HepG2 (cell line): Measurements from ENCODE around the gene NTN3. TPM values are rescaled to one million over a fixed set of nuclear protein-coding genes. Genes with fewer than 3 reads are reported as not detected.
A peak's percentile ranks its signal among the peaks of the same experiment; 100 is the strongest.

ENCODE experiments used
- ADNP ChIP-seq: sonication (generic); formaldehyde crosslinking; IDR thresholded peaks from 2 replicates; pipeline ENCODE4 v1.4.0; 2020; ENCODE audit warnings: missing genetic modification reagents
- HNF4G ChIP-seq, 2 experiments: sonication (generic) in 1 of 2; formaldehyde crosslinking in 1 of 2; IDR thresholded peaks; 2 replicates each; pipeline versions ENCODE4 v1.4.0 to v1.6.1; 2011 to 2020; ENCODE audit warnings: borderline replicate concordance in 2 of 2, low read depth in 2 of 2, mild to moderate bottlenecking in 2 of 2, low read length in 1 of 2, missing genetic modification reagents in 1 of 2, moderate library complexity in 1 of 2
- NCOA1 ChIP-seq: sonication (generic); formaldehyde crosslinking; IDR thresholded peaks from 2 replicates; pipeline ENCODE4 v1.9.0; 2021; ENCODE audit warnings: missing genetic modification reagents
- NCOR1 ChIP-seq: fragments of 200-600 bp; sonication (generic); IDR thresholded peaks from 2 replicates; pipeline ENCODE4 v1.7.0; 2017; ENCODE audit warnings: antibody characterized with exemption, low read length, borderline replicate concordance
- PHB2 ChIP-seq: fragments of 450-650 bp; IDR thresholded peaks from 2 replicates; pipeline ENCODE4 v1.6.1; 2018; ENCODE audit not compliant: partially characterized antibody
- ZMYM3 ChIP-seq: sonication (generic); formaldehyde crosslinking; IDR thresholded peaks from 2 replicates; pipeline ENCODE4 v1.5.1; 2020; ENCODE audit warnings: mild to moderate bottlenecking, missing genetic modification reagents
- ZNF260 ChIP-seq: sonication (generic); formaldehyde crosslinking; IDR thresholded peaks from 2 replicates; pipeline ENCODE4 v1.4.0; 2020; ENCODE audit warnings: missing genetic modification reagents, low read depth, mild to moderate bottlenecking, borderline replicate concordance
- ZNF510 ChIP-seq: sonication (generic); formaldehyde crosslinking; IDR thresholded peaks from 2 replicates; pipeline ENCODE4 v1.4.0; 2020; ENCODE audit warnings: low read depth, mild to moderate bottlenecking, missing genetic modification reagents
- ZNF629 ChIP-seq: sonication (generic); formaldehyde crosslinking; conservative IDR thresholded peaks from 2 replicates; pipeline ENCODE4 v1.5.0; 2020; ENCODE audit warnings: missing genetic modification reagents
- ZNF652 ChIP-seq: IDR thresholded peaks from 2 replicates; pipeline ENCODE4 v1.6.1; 2016; ENCODE audit warnings: low read depth, borderline replicate concordance
- ZNF878 ChIP-seq: sonication (generic); formaldehyde crosslinking; IDR thresholded peaks from 2 replicates; pipeline ENCODE4 v1.8.1; 2023; ENCODE audit warnings: mild to moderate bottlenecking, missing genetic modification reagents, moderate library complexity
- polyA plus RNA-seq, 8 experiments: library from polyadenylated mRNA; depleted of rRNA in 3 of 8; stranded (reverse) in 7 of 8; unstranded in 1 of 8; fragments of >200 nt; fragmentation: Illumina TruSeq in 4 of 8; extraction: Trizol in 4 of 8; gene quantifications; 2 replicates each; pipeline versions ENCODE4 v1.2.1 to v1.2.3, GENCODE V29; 2011 to 2016; ENCODE audit warnings: low read depth in 4 of 8, missing spikeins in 1 of 8, mixed read lengths in 1 of 8; ENCODE audit not compliant: insufficient read depth in 1 of 8
- total RNA-seq, 5 experiments: library from RNA; depleted of rRNA; stranded (reverse); fragments of >200 nt; fragmentation: Illumina TruSeq; extraction: Trizol; gene quantifications; 2 replicates each; pipeline ENCODE4 v1.2.3, GENCODE V29; 2016; ENCODE audit warnings: low read depth in 1 of 5
- TF ChIP-seq, protein P1 (sequence below): sonication (generic); formaldehyde crosslinking; IDR thresholded peaks from 2 replicates; pipeline ENCODE4 v1.8.0; 2022; ENCODE audit warnings: missing genetic modification reagents, mild to moderate bottlenecking, moderate library complexity, borderline replicate concordance
- TF ChIP-seq, protein P2 (sequence below): sonication (generic); formaldehyde crosslinking; IDR thresholded peaks from 2 replicates; pipeline ENCODE4 v1.4.0; 2020; ENCODE audit warnings: missing genetic modification reagents
- TF ChIP-seq, protein P3 (sequence below), 2 experiments: IDR thresholded peaks; 2 replicates each; pipeline ENCODE4 v1.6.1; 2011 to 2012; ENCODE audit warnings: low read length in 2 of 2, borderline replicate concordance in 1 of 2, low read depth in 1 of 2, mild to moderate bottlenecking in 1 of 2, moderate library complexity in 1 of 2
- TF ChIP-seq, protein P4 (sequence below): sonication (generic); formaldehyde crosslinking; IDR thresholded peaks from 2 replicates; pipeline ENCODE4 v1.4.0; 2020; ENCODE audit warnings: missing genetic modification reagents

The NTN3 gene
- total and polyA plus RNA-seq, 2 of the 13 experiments (the other 11 are each of a cell fraction or from before 2014, with no cell fraction given), result 0.09 to 0.20 TPM

DNA sequence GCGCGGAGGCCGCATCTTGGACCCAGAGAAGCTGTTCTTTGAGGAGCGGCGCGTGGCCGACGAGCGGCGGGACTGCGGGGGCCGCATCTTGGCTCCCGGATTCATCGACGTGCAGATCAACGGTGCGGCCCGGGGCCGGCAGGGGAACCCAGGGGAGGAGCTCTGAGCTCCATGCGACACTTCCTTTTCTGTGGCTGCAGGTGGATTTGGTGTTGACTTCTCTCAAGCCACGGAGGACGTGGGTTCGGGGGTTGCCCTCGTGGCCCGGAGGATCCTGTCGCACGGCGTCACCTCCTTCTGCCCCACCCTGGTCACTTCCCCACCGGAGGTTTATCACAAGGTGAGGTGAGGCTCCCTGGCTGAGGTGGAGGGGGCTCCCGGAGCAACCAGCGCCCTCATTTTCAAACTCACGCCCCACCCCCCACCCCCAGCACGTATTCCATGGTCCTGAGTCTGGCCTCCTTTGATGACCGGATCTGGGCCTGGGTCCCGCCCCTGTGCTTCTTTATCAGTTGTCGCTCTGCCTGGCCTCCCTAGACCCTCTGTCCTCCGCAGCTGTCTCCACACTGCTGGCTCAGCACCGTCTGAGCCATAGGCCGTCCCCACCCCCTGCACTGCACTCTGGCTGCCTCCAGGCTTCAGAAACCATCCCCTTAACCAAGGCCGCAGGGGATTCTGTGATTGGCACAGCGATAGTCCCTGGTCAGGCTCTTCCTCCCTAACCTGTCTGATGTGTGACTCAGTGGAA is 49.9 kb downstream of the NTN3 start (continued):
- TF ChIP-seq ADNP, result no peak
- TF ChIP-seq NCOR1, result no peak
- TF ChIP-seq ZMYM3 (CRISPR knock-in tag), result no peak
- TF ChIP-seq ZNF260 (CRISPR knock-in tag), result no peak
- TF ChIP-seq, protein P1, sequence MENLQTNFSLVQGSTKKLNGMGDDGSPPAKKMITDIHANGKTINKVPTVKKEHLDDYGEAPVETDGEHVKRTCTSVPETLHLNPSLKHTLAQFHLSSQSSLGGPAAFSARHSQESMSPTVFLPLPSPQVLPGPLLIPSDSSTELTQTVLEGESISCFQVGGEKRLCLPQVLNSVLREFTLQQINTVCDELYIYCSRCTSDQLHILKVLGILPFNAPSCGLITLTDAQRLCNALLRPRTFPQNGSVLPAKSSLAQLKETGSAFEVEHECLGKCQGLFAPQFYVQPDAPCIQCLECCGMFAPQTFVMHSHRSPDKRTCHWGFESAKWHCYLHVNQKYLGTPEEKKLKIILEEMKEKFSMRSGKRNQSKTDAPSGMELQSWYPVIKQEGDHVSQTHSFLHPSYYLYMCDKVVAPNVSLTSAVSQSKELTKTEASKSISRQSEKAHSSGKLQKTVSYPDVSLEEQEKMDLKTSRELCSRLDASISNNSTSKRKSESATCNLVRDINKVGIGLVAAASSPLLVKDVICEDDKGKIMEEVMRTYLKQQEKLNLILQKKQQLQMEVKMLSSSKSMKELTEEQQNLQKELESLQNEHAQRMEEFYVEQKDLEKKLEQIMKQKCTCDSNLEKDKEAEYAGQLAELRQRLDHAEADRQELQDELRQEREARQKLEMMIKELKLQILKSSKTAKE (CRISPR knock-in tag), result no peak
- TF ChIP-seq, protein P2, sequence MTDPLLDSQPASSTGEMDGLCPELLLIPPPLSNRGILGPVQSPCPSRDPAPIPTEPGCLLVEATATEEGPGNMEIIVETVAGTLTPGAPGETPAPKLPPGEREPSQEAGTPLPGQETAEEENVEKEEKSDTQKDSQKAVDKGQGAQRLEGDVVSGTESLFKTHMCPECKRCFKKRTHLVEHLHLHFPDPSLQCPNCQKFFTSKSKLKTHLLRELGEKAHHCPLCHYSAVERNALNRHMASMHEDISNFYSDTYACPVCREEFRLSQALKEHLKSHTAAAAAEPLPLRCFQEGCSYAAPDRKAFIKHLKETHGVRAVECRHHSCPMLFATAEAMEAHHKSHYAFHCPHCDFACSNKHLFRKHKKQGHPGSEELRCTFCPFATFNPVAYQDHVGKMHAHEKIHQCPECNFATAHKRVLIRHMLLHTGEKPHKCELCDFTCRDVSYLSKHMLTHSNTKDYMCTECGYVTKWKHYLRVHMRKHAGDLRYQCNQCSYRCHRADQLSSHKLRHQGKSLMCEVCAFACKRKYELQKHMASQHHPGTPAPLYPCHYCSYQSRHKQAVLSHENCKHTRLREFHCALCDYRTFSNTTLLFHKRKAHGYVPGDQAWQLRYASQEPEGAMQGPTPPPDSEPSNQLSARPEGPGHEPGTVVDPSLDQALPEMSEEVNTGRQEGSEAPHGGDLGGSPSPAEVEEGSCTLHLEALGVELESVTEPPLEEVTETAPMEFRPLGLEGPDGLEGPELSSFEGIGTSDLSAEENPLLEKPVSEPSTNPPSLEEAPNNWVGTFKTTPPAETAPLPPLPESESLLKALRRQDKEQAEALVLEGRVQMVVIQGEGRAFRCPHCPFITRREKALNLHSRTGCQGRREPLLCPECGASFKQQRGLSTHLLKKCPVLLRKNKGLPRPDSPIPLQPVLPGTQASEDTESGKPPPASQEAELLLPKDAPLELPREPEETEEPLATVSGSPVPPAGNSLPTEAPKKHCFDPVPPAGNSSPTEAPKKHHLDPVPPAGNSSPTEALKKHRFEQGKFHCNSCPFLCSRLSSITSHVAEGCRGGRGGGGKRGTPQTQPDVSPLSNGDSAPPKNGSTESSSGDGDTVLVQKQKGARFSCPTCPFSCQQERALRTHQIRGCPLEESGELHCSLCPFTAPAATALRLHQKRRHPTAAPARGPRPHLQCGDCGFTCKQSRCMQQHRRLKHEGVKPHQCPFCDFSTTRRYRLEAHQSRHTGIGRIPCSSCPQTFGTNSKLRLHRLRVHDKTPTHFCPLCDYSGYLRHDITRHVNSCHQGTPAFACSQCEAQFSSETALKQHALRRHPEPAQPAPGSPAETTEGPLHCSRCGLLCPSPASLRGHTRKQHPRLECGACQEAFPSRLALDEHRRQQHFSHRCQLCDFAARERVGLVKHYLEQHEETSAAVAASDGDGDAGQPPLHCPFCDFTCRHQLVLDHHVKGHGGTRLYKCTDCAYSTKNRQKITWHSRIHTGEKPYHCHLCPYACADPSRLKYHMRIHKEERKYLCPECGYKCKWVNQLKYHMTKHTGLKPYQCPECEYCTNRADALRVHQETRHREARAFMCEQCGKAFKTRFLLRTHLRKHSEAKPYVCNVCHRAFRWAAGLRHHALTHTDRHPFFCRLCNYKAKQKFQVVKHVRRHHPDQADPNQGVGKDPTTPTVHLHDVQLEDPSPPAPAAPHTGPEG (CRISPR knock-in tag), result no peak
- TF ChIP-seq, protein P3, sequence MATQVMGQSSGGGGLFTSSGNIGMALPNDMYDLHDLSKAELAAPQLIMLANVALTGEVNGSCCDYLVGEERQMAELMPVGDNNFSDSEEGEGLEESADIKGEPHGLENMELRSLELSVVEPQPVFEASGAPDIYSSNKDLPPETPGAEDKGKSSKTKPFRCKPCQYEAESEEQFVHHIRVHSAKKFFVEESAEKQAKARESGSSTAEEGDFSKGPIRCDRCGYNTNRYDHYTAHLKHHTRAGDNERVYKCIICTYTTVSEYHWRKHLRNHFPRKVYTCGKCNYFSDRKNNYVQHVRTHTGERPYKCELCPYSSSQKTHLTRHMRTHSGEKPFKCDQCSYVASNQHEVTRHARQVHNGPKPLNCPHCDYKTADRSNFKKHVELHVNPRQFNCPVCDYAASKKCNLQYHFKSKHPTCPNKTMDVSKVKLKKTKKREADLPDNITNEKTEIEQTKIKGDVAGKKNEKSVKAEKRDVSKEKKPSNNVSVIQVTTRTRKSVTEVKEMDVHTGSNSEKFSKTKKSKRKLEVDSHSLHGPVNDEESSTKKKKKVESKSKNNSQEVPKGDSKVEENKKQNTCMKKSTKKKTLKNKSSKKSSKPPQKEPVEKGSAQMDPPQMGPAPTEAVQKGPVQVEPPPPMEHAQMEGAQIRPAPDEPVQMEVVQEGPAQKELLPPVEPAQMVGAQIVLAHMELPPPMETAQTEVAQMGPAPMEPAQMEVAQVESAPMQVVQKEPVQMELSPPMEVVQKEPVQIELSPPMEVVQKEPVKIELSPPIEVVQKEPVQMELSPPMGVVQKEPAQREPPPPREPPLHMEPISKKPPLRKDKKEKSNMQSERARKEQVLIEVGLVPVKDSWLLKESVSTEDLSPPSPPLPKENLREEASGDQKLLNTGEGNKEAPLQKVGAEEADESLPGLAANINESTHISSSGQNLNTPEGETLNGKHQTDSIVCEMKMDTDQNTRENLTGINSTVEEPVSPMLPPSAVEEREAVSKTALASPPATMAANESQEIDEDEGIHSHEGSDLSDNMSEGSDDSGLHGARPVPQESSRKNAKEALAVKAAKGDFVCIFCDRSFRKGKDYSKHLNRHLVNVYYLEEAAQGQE (IDR thresholded peaks at IDR 0.05; ENCODE audit: borderline replicate concordance in 1 of 2, low read depth in 1 of 2, low read length in 2 of 2), result no peak
- no peak for TF ChIP-seq ZNF629 (CRISPR knock-in tag)
- no peak for TF ChIP-seq PHB2
- TF ChIP-seq ZNF878 (CRISPR knock-in tag), result no peak
- no peak for TF ChIP-seq ZNF510 (CRISPR knock-in tag)
- TF ChIP-seq, protein P4, sequence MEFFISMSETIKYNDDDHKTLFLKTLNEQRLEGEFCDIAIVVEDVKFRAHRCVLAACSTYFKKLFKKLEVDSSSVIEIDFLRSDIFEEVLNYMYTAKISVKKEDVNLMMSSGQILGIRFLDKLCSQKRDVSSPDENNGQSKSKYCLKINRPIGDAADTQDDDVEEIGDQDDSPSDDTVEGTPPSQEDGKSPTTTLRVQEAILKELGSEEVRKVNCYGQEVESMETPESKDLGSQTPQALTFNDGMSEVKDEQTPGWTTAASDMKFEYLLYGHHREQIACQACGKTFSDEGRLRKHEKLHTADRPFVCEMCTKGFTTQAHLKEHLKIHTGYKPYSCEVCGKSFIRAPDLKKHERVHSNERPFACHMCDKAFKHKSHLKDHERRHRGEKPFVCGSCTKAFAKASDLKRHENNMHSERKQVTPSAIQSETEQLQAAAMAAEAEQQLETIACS (CRISPR knock-in tag), result no peak
- no peak for TF ChIP-seq NCOA1 (CRISPR knock-in tag)
- no peak for TF ChIP-seq ZNF652 (CRISPR knock-in tag)
- no peak for TF ChIP-seq HNF4G (IDR thresholded peaks at IDR 0.05; ENCODE audit: borderline replicate concordance, low read depth, low read length)
- TF ChIP-seq HNF4G (CRISPR knock-in tag; IDR thresholded peaks at IDR 0.05; ENCODE audit: borderline replicate concordance, low read depth), result 0 out of 2 replicates have a peak, but pooled peaks have one; percentile 39
